Measurements from ENCODE around the gene NUDT3. TPM values are rescaled to one million over a fixed set of nuclear protein-coding genes. Genes with fewer than 3 reads are reported as not detected.
"Not testable (repeated sequence)": the region's sequence is repeated elsewhere in the genome, so short reads cannot be mapped to it uniquely, and the experiment has no call there.

The NUDT3 gene
- total RNA-seq, 1 experiment from 2014 or later: 18.3 TPM

DNA sequence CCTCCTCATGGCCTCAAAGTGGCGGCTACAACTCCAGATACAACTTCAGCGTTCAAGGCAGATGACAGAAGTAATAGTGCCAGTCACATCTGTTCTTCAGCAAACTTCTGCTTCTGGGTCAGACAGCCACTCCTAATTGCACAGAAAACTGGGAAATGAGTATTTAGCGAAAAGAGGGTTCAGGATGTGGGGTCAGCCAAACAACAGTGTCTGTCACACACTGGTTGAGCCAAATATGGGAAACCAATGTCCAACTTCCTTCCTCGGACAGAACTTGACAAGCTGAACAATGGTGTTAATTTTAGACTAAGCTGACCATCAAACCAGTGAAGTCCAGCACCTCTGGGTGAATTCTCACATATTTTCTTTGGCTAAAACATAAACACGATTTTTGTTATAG is 22.1 kb downstream of the NUDT3 start:
- no peak for DNase-seq (ENCODE audit: low read depth)

DNA sequence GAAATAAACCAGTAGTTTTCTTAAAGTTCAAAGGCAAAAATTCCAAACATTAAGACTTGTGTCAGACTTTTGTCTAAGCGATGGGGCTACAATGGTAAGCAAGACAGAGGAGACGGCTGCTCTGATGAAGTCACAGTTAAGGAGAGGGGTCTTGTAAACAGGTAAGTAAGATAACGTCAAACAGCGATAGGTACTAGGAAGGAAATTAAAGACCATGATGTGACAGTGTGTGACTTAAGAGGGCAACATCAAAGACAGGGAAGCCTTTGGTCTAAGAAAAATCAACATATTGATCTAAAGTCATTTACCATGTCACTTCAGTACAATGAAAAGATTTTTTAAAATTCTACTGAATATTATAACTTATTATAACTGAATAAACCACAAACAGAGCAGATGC is 23.1 kb downstream of the NUDT3 start:
- no peak for DNase-seq (ENCODE audit: low read depth)

DNA sequence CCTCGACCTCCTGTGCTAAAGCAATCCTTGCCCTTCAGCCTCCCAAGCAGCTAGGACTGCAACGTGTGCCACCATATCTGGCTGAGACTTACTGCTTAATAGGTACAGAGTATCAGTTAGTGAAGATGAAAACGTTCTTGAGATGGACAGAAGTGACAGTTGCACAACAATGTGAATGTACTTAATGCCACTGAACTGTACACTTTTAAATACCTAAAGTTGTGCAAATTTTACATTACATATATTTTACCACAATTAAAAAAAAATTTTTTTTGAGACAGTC is 25.9 kb downstream of the NUDT3 start:
- DNase-seq (ENCODE audit: low read depth): no peak

DNA sequence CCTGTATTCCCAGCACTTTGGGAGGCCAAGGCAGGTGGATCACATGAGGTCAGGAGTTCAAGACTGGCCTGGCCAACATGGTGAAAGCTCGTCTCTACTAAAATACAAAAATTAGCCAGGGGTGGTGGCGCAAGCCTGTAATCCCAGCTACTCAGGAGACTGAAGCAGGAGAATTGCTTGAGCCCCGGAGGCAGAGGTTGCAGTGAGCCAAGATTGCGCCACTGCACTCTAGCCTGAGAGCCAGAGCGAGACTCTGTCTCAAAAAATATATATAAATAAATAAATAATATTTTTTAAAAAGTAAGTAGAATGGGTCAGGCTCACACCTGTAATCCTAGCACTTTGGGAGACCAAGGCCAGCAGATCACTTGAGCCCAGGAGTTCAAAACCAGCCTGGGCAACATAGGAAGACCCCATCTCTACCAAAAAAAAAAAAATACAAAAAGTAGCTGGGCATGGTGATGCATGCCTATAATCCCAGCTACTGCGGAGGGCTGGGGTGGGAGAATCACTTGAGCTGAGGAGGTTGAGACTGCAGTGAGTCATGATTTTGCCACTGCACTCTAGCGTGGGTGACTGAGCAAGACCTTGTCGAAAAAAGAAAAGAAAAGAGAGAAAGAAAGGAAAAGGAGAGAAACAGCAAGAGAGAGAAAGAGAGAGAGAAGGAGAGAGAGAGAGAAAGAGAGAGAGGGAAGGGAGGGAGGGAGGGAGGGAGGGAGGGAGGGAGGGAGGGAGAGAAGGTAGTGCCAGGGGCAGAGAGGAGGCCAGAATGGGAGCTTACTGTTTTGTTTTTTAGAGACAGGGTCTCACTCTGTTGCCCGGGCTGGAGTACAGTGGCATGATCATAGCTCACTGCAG is 26.5 kb downstream of the NUDT3 start:
- peak; percentile 83 for DNase-seq (ENCODE audit: low read depth)

DNA sequence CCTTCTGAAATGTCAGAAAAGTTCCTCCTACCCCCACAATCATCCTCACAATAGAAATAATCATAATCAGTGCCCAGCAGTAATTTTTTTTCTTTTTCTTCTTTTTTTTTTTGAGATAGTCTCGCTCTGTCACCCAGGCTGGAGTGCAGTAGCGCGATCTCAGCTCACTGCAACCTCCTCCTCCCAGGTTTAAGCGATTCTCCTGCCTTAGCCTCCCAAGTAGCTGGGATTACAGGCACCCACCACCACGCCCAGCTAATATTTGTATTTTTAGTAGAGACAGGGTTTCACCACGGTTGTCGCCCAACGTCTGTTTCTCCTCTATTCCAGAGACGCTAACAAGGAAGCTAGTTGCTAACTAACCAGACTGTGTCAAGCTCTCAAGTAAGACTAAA is 28.8 kb downstream of the NUDT3 start:
- not testable (repeated sequence) for DNase-seq (ENCODE audit: low read depth)

GRCh38 chr6:34362909-34363680 is 29.4 kb downstream of the NUDT3 start:
- no peak for DNase-seq (ENCODE audit: low read depth)

- no peak for DNase-seq (ENCODE audit: low read depth)
Observed at GRCh38 chr6:34362176-34362575, 30.3 kb downstream of the NUDT3 start.

GRCh38 chr6:34360556-34360955 is 31.9 kb downstream of the NUDT3 start:
- DNase-seq (ENCODE audit: low read depth): peak; percentile 75

GRCh38 chr6:34359418-34360158 is 32.9 kb downstream of the NUDT3 start:
- DNase-seq (ENCODE audit: low read depth): peak; percentile 40

DNA sequence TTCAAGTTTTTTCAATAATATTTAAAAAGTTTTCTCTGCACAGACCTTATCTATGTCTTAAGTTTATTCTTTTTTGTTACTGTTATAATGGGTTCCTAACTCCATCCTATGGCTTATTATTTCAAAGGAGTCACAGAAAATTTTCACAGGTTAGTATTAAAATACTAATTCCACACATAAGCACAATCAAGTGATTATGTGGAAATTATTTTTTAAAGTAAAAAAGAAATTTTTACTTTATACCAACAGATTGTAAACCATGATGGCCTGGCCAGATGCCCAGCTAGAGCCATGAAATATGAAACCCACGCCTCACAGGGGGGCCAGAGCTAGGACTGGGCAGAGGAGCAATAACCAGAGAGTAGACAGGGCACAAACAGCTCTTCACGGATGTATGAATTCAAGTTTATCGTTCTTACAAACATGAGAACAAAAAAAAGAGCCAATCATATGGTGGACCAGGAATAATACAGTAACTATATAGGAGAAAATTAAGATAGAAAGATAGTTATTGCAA is 34.0 kb downstream of the NUDT3 start:
- DNase-seq (ENCODE audit: low read depth): peak; percentile 76

DNA sequence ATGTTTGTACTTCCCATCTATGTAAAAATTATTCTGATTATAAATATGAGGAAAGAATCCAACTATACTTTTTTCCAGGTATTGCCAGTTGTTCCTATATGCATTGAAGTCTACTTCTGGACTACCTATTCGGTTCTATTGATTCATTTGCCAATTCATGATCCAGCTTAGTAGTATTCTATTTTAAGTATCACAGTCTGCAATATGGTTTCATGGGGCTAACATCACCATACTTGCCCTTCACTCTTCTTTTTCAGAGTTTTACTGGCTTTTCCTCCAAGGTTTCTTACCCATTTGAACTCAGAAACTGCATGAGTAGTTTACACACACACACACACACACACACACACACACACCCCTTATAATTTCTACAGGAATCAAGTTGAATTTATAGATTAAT is 34.5 kb downstream of the NUDT3 start:
- DNase-seq (ENCODE audit: low read depth): no peak

DNA sequence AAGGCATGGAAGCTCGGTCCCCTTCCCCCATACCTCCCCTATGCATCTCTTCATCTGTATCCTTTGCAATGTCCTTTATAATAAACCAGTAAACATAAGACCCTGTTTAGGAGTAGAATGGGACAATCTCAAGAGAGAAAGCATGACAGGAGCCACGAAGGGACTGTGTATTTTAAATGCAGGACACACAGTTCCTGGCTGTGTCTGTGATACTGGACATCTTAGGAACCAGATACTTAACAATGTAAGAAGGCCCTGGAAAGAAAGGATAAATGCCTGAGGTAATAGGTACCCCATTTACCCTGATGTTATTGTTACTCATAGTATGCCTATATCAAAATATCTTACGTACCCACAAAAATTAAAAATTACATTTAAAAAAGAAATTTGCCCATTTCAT is 36.6 kb downstream of the NUDT3 start:
- DNase-seq (ENCODE audit: low read depth): no peak

DNA sequence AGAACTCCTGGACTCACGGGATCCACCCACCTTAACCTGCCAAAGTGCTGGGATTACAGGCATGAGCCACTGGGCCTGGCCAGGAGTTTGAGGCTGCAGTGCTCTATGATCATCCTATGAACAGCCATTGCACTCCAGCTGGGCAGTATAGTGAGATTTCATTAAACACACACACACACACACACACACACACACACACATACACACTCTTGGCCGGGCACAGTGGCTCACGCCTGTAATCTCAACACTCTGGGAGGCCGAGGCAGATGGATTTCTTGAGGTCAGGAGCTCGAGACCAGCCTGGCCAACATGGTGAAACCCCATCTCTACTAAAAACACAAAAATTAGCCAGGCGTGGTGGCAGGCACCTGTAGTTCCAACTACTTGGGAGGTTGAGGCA is 38.2 kb downstream of the NUDT3 start:
- not testable (repeated sequence) for DNase-seq (ENCODE audit: low read depth)

GRCh38 chr6:34353530-34353929 is 38.9 kb downstream of the NUDT3 start:
- not testable (repeated sequence) for DNase-seq (ENCODE audit: low read depth)

DNA sequence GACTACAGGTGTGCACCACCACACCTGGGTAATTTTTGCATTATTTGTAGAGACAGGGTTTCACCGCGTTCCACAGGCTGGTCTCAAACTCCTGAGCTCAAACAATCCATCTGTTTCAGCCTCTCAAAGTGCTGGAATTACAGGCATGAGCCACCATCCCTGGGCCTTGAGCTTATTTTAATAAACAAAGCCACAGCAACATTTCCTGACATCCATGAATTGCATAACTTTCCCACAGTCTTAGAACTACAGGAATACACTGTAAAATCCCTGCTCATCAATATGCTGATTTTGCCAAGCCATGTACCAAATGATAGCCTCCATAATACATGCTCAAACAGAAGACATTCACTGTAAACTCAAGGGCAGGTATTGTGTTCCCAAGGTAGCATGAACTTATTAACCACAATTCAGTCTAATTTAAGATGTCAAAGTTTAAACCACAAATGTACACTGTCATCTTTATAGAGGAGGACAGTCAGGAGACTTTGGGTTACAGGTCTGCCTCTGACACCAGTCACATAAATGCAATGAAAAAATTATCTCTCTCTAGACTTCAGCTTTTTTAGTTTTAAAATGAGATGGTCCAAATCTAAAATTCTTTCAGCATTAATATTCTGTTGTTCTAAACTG is 40.0 kb downstream of the NUDT3 start:
- DNase-seq (ENCODE audit: low read depth): peak; percentile 64

GRCh38 chr6:34350934-34351217 is 41.6 kb downstream of the NUDT3 start:
- no peak for DNase-seq (ENCODE audit: low read depth)

DNA sequence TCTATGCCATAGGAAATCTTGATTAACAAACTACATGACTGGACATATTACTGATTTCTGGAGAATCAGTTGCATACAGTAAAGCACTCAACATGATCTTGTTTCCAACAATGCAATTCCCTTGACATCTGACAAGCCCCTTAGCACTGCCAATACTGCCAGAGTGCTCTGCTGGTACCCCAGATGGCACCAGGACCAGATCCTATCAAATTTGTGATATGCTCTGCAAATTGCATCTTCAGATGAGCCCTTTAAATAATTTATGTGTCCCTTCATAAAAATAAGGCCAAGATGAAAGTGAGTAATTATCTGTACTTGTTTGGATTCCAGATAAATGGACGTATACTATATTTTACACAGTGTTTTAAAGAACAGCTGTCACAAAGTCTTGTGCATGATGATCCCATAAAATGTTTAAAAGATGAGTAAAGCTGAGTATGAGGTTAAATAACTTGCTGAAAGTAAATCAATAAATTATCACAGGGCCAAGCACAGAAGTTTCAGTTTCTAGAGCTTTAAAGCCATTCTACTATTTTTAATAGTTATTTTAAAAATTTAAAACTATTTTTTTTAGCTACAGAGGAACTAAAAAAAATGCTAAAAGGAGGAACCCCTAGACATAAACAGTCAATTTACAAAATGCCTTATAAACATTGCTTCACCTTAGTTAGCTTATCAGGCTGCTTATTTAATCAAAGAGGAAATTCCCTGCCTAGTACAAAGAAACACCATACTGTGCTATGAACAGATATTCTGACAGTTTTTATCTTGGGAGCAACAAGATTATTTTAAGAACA is 42.1 kb downstream of the NUDT3 start:
- DNase-seq (ENCODE audit: low read depth): no peak

DNA sequence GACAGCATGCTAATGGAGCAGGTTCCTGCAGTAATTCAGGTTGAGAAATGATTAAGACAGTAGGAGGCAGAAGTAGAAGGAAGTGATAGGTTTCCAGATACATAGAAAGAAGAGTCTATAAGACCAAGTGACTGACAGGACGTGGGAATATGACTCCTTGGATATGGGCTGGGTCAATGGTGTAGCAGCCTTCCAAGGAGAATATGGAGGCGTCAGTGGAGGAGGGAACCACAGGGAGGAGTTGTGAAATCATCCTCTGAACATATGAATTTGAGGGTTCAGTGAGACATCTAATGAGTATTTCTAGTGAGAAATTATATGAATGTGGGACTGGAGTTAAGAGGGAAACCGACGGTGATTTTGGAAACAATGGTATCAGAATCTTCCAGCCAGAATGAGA is 43.3 kb downstream of the NUDT3 start:
- no peak for DNase-seq (ENCODE audit: low read depth)

DNA sequence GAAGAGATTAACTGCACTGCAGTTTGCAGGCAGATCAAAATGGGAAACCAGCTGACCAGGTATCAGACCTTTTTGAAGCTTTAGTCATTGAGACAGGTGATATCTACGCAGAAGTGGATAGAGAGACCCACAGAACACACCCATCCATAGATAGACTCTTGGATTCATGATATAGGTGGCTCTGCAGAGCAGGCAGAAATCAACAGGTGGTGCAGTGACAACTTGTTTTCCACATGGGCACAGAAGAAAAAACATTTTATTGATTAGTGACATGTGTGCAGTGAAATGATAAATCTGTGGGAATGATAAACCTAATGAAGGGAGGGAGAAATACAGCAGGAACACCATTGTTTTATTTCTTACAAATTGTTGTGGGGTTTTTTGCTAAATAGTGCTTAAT is 45.2 kb downstream of the NUDT3 start:
- DNase-seq (ENCODE audit: low read depth): no peak

DNA sequence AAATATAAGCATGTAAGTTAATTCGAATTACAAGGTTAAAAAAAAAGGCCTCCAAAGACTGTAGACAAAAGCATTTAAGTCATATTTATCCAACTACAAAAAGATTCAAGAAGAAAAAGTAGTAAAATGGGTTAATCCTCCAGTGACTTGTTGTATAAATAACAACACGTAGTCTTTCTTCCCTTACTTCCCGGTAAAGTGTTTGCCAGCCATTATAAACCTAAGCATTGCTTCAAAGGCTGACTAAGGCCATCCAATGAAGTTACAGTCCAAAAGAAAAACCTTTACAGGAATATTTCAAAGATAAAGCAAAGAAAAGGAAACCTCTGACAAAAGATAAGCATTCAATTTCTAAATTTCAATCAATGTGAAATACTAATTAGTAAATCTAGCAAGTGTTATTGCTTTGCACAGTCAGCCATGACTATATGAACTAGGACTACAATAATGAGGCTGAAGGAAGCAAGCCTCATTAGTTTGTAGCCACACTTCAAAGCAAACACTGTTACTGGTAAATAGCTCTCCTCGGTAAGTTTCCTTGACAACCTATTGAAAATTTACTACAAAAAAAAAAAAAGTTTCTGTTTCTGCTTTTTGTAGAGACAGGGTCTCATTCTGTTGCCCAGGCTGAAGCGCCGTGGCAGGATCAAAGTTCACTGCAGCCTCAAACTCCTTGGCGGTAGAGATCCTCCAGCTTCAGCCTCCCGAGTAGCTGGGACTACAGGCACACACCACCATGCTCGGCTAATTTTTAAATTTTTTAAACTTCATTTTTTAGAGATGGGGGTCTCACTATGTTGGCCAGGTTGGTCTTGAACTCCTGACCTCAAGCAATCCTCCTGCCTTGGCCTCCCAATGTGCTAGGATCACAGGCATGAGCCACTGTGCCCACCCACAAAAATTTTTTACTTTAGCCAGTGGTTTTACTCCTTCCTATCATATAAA is 46.0 kb downstream of the NUDT3 start:
- DNase-seq (ENCODE audit: low read depth): no peak

Measured in M059J (cell line).